HG03571 (cell line): ENCODE data around the gene RNF32.

Experiments used
- ATAC-seq: cut with Tn5 transposase; IDR thresholded peaks from one replicate; pipeline ENCODE4 v1.9.1; 2021; ENCODE audit not compliant: unreplicated experiment

The RNF32 gene

DNA sequence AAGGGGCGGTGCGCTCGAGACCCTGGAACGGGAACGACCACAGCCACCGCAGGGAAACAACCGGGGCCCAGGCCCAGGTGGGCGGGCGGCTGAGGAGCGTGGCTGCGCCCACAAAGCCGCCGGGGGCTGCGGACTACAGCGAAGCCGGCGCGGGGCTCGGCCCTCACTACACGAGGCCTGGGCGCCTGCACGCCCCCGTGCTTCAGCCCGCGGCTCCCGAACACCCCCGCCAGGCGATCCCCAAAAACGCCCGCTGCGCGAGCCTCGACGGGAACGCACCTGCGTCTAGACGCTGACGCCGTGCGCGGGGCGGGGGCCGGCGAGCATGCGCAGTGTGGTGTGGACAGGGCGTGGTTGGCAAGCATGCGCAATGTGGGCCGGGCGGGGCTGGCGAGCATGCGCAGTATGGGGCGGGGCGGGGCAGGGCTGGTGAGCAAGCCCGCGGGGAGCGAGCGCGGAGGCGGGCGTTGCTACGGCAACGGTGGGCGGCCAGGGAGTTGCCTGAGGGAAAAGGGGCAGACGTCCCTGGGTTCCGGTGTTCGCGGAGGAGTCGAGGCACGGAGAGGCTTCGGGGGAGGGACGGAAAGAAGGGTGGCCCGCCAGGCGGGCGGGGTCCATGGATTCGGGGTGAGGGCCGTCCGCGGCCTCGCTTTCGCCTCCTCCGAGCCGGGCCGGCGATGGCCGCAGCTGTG, at the start of gene RNF32:
RNF32 (plus strand) TSS at position 518 of the 692 bp plus-strand sequence. CDS start 3,104 bp downstream, outside the sequence.
- peak; percentile 87 for ATAC-seq

DNA sequence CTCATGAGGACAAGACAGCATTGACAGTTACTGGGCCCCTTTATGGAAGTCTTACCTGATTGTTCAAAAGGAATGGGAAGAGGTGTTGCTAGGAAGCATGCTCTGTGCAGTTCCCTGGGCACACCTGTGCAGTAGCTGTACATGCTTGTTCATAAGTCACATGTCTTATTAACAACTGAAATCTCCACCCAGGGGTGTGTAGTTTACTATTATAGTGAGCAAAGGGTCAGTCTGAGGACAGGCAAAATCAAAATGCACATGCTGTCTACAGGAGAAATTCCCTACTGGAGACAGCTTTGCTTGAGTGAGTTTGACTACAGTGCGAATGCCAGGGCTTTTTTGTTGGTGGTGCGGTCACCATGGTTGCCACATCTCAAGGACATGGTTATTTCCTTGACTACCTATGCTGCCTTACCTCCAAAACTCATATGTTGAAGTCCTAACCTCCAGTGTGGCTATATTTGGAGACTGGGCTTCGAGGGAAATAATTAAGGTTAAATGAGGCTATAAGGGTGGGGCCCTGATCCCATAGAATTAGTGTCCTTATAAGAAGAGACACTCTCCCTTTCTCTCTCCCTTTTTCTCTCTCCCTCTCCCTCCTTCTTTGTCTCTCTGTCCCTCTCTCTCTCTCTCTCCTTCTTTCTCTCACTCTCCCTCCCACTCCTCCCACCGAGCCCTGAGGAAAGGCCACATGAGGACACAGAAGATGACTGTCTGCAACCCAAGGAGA, 48.3 kb upstream of the RNF32 start:
- ATAC-seq = no peak

DNA sequence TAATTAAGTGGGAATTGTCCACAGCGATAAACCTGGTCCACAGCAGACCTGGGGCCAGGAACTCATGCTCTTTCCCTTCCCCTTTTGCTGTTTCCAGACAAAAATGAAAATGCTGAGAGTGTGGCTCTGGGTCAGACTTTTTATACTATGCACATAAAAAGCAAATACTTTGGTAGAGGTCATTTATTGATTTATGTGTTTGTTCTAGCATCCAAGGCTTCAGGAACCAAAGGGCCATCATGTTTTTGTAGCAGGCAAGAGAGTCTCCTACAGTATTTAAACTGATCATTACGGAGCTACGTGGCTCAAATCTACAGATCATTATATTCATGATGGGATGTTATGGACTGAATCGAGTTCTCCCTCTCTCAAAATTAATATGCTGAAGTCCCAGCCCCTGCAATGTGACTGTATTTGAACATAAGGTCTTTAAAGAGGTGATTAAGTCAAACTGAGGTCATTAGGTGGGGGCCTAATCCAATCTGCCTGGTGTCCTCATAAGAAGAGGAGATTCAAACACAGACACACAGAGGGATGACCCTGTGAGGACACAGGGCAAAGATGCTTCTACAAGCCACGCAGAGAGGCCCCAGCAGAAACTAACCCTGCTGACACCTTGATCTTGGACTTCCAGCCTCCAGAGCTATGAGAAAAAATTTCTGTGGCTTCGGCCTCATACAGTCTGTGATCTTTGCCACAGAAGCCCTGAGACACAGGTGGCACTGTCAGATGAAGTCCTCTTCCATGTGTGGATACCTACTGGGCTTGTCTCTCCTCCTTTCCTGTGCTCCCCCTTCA, 46.1 kb upstream of the RNF32 start:
- no peak for ATAC-seq

DNA sequence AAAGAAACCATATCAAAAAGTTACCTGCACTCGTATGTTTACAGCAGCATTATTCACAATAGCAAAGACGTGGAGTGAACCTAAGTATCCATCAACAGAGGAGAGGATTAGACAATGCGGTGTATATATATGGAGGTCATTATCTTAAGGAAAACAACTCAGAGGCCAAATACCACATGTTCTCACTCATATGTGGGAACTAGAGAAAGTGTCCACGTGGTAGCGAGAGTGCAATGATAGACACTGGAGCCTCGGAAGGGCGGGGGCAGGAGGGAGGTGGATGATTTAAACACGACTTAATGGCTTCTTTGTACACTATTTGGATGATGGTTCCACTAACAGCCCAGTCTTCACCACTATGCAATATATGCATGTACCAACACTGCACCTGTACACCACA, 40.1 kb upstream of the RNF32 start:
- ATAC-seq = no peak

DNA sequence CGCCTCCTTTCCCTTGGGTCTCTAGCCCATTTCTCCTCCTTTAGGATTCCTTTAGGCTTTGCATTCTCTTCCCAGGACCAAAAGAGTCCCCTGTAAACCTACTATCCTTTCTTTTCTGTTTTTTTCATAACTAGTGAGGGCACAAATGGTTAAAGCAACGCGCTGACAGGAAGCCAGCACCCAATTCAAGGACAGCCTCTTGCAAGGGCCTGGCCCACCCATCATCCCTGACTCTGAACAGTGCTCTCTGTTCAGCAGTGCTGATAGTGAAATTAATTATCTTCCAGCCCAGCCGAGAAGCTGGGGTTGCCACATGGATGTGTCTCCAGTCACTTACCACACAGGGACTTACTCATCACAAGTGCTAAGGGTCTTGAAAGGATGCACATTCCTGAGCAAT, 38.3 kb upstream of the RNF32 start:
- no peak for ATAC-seq

DNA sequence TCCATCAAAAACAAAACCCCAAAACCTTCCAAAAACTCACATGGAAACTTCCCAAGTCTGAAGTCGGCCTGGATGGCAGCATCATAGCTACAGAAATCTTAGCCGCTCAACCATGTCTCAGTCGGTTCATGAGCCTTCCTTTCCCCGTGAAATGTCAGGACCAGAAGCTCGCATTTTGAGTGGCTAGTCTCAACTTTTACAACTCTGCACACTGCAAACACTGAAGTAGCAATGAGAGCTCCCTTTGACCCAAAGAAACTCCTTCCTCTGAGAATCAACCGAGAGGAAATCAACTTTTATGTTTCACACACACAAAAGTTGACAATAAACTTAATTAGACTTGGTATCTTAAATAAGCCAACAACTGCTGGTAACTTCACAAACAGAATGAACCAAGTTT, 37.6 kb upstream of the RNF32 start:
- ATAC-seq = no peak

DNA sequence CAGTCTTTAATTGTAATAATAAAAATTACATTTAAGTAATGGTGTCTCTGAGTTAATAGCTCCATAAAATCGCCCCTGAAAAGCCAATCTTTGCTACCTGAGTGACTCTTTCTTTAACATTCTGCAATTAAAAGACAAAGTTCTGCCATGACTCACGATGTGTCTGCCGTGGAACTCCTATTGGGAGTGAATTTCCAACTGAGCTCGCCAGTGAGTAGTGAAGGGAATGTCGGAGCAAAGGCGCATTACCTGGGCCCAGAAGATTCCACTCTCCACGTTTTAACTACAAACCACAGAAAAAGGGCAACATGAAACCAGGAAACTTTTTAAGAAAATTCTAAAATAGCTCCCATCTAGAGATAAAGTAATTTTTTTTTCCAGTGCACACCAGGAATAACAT, 36.9 kb upstream of the RNF32 start:
- ATAC-seq = no peak

DNA sequence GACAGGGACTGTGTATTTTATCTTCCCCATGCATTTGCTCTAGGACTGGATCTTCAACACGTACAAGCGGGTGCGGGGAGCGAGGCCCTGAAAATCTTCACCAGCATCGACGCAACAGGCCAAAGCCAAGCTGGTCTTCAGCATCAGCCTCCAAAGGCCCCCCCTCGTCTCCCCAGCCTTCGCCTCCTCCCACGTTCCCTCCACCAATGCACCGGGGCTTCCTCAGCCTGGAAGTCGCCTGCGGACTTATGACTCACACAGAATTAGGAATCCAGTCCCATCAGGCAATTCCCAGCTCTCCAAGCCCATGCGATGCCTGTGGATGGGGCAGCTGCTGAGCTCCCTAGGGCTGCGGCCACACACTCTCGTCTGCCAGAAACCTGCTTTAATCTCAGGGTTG, 36.3 kb upstream of the RNF32 start:
- ATAC-seq = no peak

DNA sequence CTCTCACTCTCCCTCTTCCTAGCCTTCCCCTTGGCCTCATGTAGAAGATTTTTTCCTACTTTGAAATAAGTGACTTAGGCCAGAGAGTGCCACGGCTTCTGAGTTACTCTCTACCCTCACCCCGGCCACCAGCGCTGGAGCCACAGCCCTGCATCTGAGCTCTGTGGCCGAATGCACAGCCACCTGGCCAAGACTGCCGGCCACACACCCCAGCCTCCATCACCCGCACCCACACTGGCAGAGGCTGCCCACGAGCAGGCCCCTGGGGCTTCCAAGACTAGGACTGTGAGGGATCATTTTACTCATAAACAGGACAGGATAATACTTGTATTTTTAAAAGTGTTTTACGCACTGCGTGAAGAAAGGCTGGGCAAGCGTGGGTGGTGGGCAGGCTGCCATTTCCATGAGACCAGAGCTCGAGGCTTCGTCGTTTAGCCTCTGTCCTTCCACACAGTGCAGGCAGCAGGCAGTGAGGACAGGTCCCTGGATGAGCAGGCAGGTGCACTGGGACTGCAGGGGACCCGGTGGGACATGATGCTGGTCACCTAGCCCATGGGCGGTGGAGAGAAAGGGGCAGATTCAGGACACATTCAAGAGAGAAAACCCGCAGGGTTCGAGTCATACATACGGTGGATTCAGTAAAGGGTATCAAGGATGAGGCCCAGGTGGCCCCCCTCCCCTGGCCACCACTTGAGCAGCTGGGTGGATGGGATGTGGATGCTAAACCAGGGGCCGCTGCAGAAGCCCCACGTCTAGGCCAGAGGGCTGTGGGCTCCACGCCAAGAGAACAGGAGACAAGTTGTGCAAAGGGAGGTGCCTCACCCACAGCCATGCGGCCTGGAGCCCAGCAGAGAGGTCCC, 35.5 kb upstream of the RNF32 start:
- no peak for ATAC-seq

DNA sequence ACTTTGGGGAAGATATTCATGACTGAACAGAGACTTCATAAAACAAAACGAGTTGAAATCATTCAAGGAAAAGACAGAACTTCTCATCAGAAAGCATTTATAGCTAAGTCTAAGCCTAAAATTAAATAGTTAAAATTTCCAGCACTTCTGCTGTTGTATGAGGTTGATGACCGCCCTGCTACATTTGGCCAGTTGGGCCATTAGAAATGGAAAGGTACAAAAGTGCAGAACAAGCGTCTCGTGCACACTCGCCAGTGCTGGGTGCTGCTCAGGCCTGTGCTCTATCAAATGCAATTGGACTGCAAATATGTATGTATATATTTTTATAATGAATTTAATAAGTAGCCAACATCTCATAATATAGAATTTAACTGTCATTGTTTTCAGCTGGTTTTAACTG, 34.4 kb upstream of the RNF32 start:
- no peak for ATAC-seq

DNA sequence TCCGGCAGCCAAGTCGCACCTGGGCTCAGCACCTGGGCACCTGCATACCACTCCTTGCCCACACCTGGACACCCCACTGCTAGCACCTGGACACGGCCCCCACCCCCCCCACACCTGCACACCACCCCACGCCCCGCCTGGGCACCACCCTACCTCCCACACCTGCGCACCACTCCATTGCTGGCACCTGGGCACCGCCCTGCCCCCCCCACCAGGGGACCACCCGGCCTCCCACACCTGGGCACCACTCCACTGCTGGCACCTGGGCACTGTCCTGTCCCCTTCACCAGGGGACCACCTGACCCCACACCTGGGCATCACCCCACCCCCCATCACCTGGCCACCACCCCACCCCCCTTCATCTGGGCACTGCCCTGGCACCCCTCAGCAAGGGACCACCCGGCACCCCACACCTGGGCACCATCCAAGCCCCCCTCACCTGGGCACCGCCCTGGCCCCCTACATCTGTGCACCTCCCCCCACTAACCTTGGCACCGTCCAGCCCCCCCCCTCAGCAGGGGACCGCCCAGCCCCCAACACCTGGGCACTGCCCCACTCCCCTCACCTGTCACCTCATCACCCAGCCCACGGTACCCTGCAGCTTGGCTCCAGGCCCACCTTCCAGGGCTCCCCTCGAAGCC, 33.8 kb upstream of the RNF32 start:
- no peak for ATAC-seq

DNA sequence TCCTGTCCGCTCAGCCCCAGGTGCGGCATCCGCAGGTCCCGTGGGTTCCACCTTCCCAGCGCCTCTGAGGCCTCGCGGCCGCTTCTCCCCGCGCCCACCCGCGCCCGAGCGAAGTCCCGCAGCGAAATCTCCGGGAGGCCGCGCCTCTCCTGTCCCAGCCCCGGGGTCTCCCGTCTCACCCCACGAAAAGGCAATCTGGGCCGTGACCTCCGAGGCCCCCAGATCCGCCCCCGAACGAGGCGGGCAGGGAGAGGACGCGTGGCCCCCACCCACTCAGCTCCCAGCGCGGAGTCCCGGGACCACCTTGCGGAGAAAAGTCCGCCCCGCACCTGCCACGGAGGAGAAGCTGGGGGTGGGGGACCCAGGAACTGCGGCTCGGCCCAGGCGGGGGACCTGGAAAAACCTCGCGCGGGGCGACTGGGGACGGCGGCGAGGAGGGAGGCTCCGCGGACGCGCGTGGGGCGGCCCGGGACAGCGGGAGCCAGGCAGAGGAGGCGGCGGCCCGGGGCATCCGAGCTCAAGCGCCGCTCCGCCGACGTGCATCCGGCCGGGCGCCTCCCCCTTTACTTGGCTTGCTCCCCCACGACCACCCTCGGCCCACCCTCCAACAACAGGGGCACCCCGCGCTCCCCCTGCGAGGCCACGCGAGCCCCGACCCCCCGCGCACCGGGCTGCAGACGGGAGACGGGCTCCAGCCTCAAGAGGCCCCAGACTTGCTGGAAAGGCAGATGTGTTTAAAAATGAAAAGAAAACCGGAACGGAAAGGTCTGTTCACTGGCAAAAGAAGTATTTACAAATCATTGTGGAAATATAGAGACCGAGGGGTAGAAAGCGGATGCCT, 33.0 kb upstream of the RNF32 start:
- no peak for ATAC-seq

DNA sequence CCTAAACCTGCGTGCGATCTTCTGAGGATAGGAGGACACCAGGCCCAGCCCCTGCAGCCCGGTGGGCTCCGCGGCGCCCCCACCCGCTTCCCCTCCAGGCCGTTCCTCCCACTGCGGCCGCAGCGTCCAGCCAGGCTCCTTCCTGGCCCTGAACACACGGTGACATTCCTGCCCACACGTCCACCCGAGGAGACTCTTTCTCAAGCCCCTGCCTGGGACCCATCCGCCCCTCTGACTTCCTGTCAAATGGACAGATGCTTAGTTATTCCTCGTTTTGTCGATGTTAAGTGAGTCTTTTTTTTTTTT, 32.4 kb upstream of the RNF32 start:
- no peak for ATAC-seq

DNA sequence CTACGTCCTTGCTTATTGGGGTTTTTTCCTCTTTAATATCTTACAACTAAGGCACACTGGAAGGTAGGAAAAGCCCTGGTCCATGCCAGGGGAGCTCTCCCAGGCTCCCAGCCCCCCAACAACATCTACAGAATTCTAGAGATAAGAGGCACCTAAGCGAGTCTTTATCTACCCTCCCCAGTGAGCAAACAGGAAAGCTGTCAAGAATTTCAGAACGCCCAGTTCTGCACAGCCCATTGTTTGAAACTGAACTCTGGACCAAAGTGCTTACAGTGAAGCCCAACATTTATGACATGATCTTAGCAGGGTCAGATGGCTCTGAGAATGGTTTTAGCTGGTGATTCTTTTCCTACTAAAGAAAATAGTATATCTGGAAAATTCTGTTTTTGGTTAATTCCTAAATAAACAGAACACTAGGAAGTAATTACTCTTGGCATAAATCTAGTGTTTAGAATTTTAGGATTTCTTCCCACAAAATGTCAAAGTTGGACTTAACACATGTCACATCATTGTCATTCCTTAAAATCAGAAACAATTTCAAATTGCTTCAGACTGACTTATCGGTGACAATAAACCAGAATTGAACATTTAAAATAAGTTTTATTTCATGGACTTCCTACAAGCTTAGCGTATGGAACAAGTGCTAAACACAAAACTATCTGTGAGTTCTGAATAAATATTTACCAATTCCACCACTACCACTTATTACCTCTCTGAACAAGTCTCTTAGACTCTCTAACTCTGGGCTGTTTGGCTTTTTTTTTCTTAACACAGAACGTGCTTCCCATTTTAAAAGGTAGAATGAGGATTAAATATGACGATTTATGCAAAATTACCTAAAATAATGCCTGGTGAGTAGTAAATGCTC, 31.3 kb upstream of the RNF32 start:
- no peak for ATAC-seq

DNA sequence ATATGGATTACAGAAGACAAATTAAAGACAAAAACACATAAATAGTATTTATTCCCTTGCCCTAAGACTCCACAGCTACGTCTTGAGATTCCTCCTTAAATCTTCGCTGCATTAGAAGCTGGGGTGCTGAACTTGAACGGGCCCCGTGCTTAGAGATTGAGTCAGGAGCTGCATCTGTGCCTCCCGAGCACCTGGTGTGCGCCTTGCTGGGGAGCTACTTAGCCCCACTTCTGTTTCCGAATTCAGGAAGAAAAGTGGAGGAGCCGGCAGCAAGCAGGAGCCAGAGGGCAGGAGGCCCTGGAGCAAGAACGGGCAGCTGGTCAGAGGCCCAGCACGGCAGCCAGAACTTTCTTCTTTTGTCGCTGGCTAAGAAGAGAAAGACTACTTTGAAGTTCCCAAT, 30.4 kb upstream of the RNF32 start:
- no peak for ATAC-seq

DNA sequence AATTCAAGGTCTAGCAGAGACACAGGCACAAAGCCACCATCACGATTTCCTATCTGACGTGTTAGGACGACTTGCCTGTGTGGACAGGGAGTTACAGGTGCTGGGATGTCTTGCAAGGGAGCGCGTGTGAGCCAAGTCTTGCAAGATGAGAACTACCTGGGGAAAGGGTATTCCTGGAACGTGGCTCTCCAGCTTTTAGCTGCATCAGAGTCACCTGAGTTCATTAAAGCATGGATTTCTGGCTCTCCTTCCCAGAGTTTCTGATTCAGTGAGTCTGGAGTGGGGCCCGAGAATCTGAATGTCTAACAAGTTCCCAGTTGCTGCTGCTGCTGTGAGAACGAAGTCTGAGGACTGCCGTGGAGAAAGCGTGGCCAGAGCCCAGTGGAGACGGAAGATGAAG, 30.0 kb upstream of the RNF32 start:
- ATAC-seq = no peak

DNA sequence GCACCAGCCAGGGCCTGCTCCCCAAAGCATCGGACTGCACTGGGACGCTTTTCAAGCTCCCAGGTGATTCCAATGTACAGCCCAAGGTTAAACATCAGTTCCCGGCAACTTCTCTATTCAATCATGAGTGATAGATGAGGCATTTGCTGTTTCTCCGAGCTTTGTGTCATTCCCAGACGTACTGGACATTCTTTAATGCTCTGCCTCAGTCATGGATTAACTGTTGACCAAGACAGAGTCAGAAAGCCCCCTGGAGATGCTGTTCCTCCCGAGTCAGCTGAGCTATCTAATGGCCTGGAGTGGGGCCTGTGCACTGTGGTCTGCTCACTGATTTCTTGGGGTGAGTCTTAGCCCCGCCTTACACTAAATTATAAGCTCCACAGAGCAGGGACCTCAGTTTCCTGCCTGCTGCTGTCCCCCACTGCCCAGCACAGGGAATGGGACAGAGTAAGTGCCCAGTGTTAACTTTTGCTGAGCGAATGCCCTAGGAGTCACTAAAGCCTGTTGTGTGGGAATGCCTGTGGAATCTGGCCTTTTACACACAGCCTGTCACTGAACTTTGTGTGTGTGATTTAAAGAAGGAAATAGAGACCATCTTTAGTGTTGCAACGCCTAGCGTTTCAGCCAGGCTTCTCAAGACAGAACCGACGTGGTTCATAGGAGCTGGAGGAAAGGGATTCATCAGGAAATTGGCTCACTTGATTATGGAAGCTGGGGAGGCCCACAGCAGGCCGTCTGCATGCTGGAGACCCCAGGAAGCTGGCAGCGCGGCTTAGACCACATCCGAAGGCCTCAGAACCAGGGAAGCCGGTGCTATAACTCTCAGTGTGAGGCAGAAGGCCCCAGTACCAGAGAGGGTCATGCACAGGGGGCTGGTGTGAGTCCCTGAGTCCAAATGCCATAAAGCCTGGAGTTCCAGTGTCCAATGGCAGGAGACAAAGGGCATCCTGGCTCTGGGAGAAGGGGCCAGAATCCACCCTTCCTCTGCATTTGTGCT, 29.3 kb upstream of the RNF32 start:
- no peak for ATAC-seq

DNA sequence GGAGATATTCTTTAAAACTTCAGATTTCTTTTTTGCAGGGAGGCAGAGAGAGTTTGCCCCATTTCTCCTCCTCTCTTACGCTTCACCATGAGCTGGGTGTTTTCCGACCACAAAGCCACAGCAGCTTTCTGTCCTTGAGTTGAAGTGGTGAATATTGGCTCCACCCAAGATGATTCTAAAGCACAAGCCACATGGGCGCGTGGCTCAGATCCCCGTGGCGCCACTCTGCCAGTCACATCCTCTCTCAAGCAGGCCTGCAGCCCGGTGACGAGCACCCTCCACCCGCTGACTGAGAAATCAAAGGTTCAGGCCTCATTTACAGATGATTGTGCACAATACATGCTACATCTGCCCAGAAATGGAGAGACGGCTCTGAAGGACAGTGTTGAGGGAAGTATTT, 27.6 kb upstream of the RNF32 start:
- ATAC-seq = no peak
